Ascending aorta (tissue), 2 donors: ENCODE measurements around the gene APOL3. TPM values are rescaled to one million over a fixed set of nuclear protein-coding genes. Genes with fewer than 3 reads are reported as not detected.

ENCODE experiments used
- DNase-seq, 2 donors: peaks; one replicate each; pipeline ENCODE4 v3.0.0-alpha.2; 2019; ENCODE audit warnings: low spot score in 2 of 2
- H3K27ac ChIP-seq, 2 donors: fragments of 200-600 bp; sonication (generic); one replicate each; pipeline ENCODE4 v1.5.1; 2016 to 2017; ENCODE audit warnings: mild to moderate bottlenecking in 1 of 2
- H3K27me3 ChIP-seq: fragments of 200-600 bp; sonication (generic); one replicate; pipeline ENCODE4 v1.5.1; 2017
- H3K36me3 ChIP-seq, 2 donors: fragments of 200-600 bp; sonication (generic); one replicate each; pipeline ENCODE4 v1.5.1; 2016
- H3K4me1 ChIP-seq, 2 donors: fragments of 200-600 bp; sonication (generic); one replicate each; pipeline ENCODE4 v1.5.1; 2016 to 2017; ENCODE audit warnings: mild to moderate bottlenecking in 1 of 2
- H3K4me3 ChIP-seq, 2 donors: fragments of 200-600 bp; sonication (generic); one replicate each; pipeline ENCODE4 v1.5.1; 2016 to 2017; ENCODE audit warnings: mild to moderate bottlenecking in 1 of 2
- H3K9me3 ChIP-seq, 2 donors: fragments of 200-600 bp; sonication (generic); one replicate each; pipeline ENCODE4 v1.5.1; 2016
- CTCF ChIP-seq, 3 experiments: fragments of 200-600 bp in 2 of 3; fragments of 450-650 bp in 1 of 3; sonication (generic) in 2 of 3; IDR thresholded peaks; one replicate each; pipeline ENCODE4 v1.5.1; 2016 to 2019; ENCODE audit warnings: antibody characterized with exemption in 3 of 3, mild to moderate bottlenecking in 1 of 3, moderate library complexity in 1 of 3
- intact Hi-C: fragments of 100-400 bp; cut with DNase I; formaldehyde crosslinking; loops from one replicate; pipeline ENCODE4 v1.15.1; 2023
- total RNA-seq: library from RNA; depleted of rRNA; stranded (reverse); fragments of >200 nt; gene quantifications from one replicate; pipeline ENCODE4 v1.1.0, GENCODE V29; 2016

The APOL3 gene
- total RNA-seq, 1 donor from 2014 or later = 47.3 TPM

GRCh38 chr22:36149441-36149840 lies 11.1 kb downstream of the APOL3 start:
- DNase-seq = peak in 1 of 2 donors; percentile 56
- Histone ChIP-seq H3K36me3 (peaks cover 0 to 7% of the 10 kb centered on the region in 2 donors), H3K4me3 (no peak overlapping the region), H3K4me1 (peaks cover 6 to 15% of the 10 kb centered on the region in 2 donors), H3K9me3 (no peaks in the 10 kb centered on the region), H3K27me3 (no peaks in the 10 kb centered on the region), H3K27ac (no peak overlapping the region)
- intact Hi-C loops = loop anchor here (5.0 kb wide), 1 partner anchor 128 kb away; no protein-coding TSS in a partner anchor
- no peak for TF ChIP-seq CTCF (IDR thresholded peaks at IDR 0.05)

- Histone ChIP-seq H3K36me3 (peaks cover 0 to 7% of the 10 kb centered on the region in 2 donors), H3K4me3 (no peak overlapping the region), H3K27ac (no peak overlapping the region), H3K9me3 (no peaks in the 10 kb centered on the region), H3K27me3 (no peaks in the 10 kb centered on the region), H3K4me1 (peaks cover 6 to 14% of the 10 kb centered on the region in 2 donors)
- TF ChIP-seq CTCF (IDR thresholded peaks at IDR 0.05) = no peak
- intact Hi-C loops = loop anchor here (5.0 kb wide), 1 partner anchor 129 kb away; no protein-coding TSS in a partner anchor
- DNase-seq = peak in 1 of 2 donors; percentile 57
Measured at GRCh38 chr22:36148411-36148810, 12.1 kb downstream of the APOL3 start.

- Histone ChIP-seq H3K36me3 (peaks cover 0 to 7% of the 10 kb centered on the region in 2 donors), H3K27me3 (no peaks in the 10 kb centered on the region), H3K4me3 (no peak overlapping the region), H3K9me3 (no peaks in the 10 kb centered on the region), H3K27ac (no peak overlapping the region), H3K4me1 (peaks cover 6 to 14% of the 10 kb centered on the region in 2 donors)
- DNase-seq = peak in 1 of 2 donors; percentile 57
- TF ChIP-seq CTCF (IDR thresholded peaks at IDR 0.05) = no peak
- intact Hi-C loops = loop anchor here (5.0 kb wide), 1 partner anchor 130 kb away; no protein-coding TSS in a partner anchor
Measured at GRCh38 chr22:36147196-36147791, 13.3 kb downstream of the APOL3 start.

GRCh38 chr22:36145881-36146280 lies 14.7 kb downstream of the APOL3 start:
- H3K4me1 ChIP-seq = peaks cover 4 to 7% of the 10 kb centered on the region in 2 donors
- no peak for TF ChIP-seq CTCF (IDR thresholded peaks at IDR 0.05)
- DNase-seq = peak in 1 of 2 donors; percentile 50
- H3K4me3 ChIP-seq = no peak overlapping the region
- intact Hi-C loops = loop anchor here (1.0 to 5.0 kb wide), 2 partner anchors 34 to 131 kb away; no protein-coding TSS in a partner anchor
- H3K27ac ChIP-seq = no peak overlapping the region
- peaks cover 12 to 14% of the 10 kb centered on the region in 2 donors for H3K36me3 ChIP-seq
- H3K9me3 ChIP-seq = no peaks in the 10 kb centered on the region
- H3K27me3 ChIP-seq = no peaks in the 10 kb centered on the region

GRCh38 chr22:36144886-36145541 lies 15.5 kb downstream of the APOL3 start:
- peaks cover 14% of the 10 kb centered on the region in 2 donors for H3K36me3 ChIP-seq
- DNase-seq = peak in 1 of 2 donors; percentile 83
- no peak overlapping the region for H3K4me3 ChIP-seq

More at GRCh38 chr22:36144886-36145541, 15.5 kb downstream of the APOL3 start:
- no peaks in the 10 kb centered on the region for H3K27me3 ChIP-seq
- H3K4me1 ChIP-seq = no peaks in the 10 kb centered on the region
- peak; percentile 78 to 85 (median 83) for TF ChIP-seq CTCF (IDR thresholded peaks at IDR 0.05)
- no peak overlapping the region for H3K27ac ChIP-seq
- intact Hi-C loops = loop anchor here (1.0 to 5.0 kb wide), 2 partner anchors 35 to 132 kb away; no protein-coding TSS in a partner anchor
- H3K9me3 ChIP-seq = no peaks in the 10 kb centered on the region
